ENCODE measurements around the gene GALNT2.

Gene GALNT2

GRCh38 chr1:230286890-230287269 is 219.8 kb downstream of the GALNT2 start:
- DNase-seq: no peak

GRCh38 chr1:230287674-230288315 is 220.8 kb downstream of the GALNT2 start:
- no peak for DNase-seq

- no peak for DNase-seq
These were observed 221.8 kb downstream of the GALNT2 start for GRCh38 chr1:230288641-230289349.

DNA sequence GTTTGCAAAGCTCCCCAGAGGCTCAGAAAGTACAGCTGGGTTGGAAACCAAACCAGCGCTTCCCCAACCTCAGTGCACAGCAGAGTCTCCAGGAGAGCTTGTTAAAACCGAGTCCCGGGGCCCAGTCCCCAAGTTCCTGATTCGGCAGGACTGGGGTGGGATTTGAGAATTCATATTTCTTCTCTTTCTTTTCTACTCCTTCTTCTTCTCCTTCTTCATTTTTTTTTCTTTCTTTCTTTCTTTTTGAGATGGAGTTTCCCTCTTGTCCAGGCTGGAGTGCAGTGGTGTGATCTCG is 222.3 kb downstream of the GALNT2 start:
- no peak for DNase-seq

- no peak for DNase-seq
These were observed 224.9 kb downstream of the GALNT2 start for GRCh38 chr1:230291731-230292620.

- no peak for DNase-seq
These were observed 225.8 kb downstream of the GALNT2 start for GRCh38 chr1:230292689-230293389.

DNA sequence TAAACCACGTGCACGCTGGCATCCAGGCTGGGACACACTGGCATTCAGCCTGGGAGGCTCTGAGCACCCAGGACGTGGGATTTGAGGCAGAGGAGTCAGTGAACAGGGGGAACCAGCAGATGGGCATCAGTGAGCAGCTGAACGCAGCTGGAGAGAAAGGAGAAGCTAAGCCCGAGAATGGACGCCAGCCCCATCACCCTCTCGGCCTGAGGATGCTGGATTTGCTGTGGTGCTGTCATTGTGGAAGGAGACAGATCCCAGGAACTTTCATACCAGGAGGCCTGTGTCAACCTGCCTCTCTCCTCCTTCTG is 226.3 kb downstream of the GALNT2 start:
- no peak for DNase-seq

DNA sequence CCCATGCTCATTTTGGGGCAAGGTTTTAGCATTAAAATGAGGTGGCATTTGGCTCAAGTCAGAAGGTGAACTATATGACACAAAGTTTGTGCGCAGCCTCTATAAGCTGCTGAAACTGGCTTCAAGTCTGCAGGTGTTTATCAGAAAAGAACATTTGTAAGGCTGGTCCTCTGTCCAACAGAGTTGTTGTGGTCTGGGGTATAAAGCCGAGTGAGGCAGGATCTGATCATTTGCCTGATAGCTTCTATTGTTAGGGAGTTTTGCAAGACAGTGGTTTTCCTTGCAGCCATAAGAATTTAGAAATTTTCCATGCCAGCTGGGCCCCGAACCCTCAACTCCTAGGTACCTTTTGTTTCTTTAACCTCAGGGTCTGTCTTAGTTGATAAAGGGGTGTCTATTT is 228.3 kb downstream of the GALNT2 start:
- no peak for DNase-seq

GRCh38 chr1:230299191-230300006 is 232.4 kb downstream of the GALNT2 start:
- no peak for DNase-seq

- DNase-seq: no peak
These were observed 233.6 kb downstream of the GALNT2 start for GRCh38 chr1:230300322-230301301.

DNA sequence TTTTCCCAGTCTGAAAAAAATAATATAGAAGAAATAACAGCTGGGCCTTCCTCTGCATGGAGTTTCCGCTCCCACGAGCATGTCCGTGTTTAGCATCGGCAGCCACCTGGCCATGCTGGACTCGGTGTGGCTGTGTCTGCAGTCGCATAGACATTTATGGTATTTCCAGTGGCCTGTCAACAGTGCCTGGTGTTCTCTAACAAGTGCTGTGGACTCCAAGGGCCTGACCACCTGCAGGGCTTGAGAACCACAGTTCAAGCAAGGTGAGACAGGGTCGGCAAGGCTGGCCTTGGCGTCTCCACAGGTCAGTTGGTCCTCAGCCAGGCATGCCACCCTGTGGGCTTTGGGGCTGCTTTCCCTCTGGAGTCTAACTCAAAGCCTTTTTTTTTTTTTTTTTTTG is 234.3 kb downstream of the GALNT2 start:
- DNase-seq: no peak

DNA sequence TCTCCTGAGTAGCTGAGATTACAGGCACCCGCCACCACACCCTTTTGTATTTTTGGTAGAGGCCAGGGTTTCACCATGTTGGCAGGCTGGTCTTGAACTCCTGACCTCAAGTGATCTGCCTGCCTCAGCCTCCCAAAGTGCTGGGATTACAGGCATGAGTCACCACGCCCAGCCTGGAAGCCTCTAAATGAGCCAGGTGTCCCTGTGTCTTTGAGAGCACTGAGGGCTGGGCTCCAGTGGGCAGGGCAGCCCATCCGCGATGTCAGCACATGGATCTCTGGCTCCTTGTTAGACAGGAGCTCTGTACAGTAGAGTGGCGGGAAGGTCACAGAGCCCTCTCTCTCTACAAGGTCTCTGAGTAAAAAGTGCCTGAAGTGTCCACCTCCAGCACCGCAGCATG is 234.8 kb downstream of the GALNT2 start:
- DNase-seq: no peak

DNA sequence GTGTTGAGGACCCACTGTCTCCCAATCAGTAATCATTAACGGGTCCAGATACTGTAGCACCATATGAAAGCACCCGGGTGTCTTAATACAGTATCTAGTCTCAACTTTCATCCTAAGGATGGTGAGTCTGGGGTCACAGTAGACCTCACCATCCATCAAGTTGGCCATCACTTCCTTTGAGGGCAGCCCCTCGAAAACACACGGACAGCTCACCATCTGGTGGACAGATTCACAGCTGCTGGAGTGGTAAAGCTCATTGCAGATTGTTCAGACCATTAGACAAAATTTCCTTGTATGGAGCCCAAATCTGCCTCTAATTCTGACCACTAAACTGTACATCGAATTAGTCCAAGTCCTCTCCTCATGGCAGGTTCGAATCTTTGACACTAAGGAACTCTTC is 236.0 kb downstream of the GALNT2 start:
- no peak for DNase-seq

GRCh38 chr1:230303822-230304221 is 236.8 kb downstream of the GALNT2 start:
- DNase-seq: no peak

DNA sequence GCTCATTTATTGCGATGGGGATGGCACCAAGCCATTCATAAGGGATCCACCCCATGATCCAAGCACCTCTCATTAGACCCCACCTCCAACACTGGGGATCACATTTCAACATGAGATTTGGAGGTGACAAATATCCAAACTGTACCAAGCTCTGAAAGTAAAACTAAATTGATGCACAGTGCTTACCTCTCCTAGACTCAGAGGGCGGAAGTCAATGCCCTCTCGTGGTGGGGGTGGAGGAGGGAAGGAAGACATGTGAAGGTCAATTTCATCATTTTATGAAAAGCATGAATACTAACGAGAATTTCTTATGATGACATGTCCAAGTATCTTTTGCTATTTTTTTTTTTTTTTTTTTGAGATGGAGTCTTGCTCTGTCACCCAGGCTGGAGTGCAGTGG is 239.1 kb downstream of the GALNT2 start:
- DNase-seq: no peak

DNA sequence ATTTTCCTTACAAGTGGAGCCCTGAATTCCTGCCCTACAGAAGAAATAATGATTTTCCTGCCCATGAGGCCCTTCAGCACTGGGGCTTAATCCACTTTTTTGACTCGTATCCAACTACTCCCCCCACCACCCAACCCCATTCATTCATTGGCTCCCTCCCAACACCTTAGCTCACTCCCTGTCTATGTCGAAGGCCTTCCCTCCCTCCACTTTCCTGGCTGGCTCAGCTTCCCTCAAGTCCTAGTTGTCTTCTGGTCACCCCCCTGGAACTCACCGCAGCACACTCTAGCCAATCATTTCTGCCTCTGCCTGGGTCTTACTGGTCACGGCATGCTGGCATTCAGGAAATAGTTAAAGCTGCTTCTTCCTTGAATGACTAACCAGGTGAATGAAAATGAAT is 240.2 kb downstream of the GALNT2 start:
- DNase-seq: no peak

DNA sequence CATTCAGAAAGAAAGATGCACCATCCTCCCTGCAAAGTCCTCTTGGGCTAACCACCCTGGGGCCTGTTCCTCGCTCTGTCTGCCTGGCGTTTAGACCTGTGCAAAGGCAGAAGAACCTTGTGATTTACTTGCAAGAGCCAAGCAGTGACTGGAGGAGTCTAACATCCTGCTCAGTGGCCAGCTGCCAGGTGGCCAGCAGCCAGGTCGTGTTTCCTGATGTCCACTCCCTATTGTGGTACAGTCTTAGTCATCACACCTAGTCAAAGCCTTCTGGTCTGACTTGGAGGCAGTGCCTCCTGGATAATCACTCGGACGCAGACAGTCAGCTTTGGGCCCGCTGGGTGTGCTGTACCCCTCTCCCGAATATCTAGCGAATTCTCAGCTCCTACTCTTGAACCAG is 241.0 kb downstream of the GALNT2 start:
- no peak for DNase-seq

DNA sequence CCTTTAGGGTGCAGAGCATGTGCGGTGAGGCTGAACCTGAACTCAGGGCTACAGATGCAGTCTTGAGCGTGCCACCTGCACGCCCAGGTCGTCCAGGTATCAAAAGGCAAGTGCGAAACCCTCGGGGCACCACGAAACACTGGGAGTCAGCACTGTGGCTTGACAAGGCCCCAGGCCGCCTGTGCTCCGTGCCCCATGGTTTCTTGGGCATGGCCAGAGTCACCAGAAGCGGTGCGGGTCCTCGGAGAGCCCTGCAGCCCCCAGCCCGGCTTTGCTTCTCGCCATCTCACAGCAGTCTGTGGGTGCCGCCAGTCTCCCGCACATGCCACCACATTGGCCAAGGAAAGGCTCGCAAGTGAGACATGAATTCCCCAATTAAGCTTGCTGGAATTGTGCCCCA is 241.8 kb downstream of the GALNT2 start:
- no peak for DNase-seq

GRCh38 chr1:230309646-230310177 is 242.7 kb downstream of the GALNT2 start:
- no peak for DNase-seq

DNA sequence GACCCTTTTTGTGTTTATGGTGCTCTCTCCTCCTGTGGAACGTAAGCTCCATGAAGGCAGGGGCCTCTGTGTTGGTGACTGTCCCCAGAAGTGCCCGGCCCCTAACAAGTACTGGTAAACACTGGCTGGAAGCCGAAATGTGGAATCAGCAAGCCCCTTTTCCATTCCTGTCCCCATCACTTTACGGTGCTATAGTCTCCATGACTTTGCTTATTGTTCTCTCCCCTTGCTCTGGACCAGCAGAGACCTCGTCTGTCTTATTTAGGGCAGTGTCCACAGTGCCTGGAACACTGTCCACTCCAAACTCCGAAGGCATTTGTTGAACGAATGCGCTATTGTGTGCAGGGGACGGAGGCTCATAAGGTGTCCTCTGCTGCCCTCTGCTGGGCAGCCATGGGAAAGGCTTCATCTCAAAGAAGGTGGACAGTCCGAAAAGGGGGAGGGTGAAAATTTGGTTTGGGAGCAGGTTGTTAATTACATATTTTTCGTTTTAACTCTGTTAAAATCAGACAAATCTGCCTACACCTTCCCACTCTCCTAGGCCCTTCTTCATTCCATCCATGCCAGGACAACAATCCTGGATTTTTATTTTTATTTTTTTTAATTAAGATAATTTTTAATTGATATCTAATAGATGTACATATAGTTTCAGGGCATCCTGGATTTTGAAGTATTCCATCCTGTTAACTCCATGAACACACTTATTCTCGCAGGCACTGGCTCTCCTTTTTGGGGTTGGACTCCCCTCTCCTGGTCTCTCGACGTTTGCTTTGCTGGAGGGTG is 243.5 kb downstream of the GALNT2 start:
- peak; percentile 76 for DNase-seq
